ENCODE results near the gene ARHGAP19. TPM values are rescaled to one million over a fixed set of nuclear protein-coding genes. Genes with fewer than 3 reads are reported as not detected.

Gene ARHGAP19
- total RNA-seq, 1 experiment from 2014 or later: 33.2 TPM

DNA sequence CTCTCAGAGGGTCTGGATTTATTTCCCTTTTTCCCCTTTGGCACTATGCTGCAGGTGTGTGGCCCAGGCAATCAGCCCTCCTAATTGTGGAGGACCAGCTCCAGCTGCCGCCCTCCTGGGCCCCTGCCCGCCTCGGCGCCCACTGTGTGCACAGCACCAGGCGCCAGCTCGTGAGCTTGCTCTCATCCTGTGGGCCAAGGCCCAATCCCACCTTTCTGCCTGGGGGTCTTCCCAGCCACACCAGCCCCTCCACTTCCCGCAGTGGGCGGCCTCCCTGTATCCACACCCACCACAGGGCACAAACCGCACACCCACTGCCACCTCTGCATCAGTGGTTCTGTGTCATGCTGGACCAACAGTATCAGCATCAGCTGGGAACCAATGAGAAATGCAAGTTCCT lies 81.2 kb downstream of the ARHGAP19 start:
- no peaks in the 10 kb centered on the region for H3K36me3 Mint-ChIP-seq (ENCODE audit: insufficient read depth in 1 of 3, low read depth in 3 of 3)
- no peaks in the 10 kb centered on the region for H3K9me3 ChIP-seq (ENCODE audit: control insufficient read depth, low read depth, low read length)
- H3K27ac ChIP-seq (ENCODE audit: insufficient read length, low read depth, low read length): no peak overlapping the region
- peaks cover 2% of the 10 kb centered on the region for H3K27me3 Mint-ChIP-seq (ENCODE audit: low read depth)
- H3K27me3 ChIP-seq (ENCODE audit: insufficient read depth, low read length): no peaks in the 10 kb centered on the region; the same call in 1 of the 2 replicates
- peaks cover 10% of the 10 kb centered on the region in 2 experiments for H3K4me1 Mint-ChIP-seq
- no peak overlapping the region for H2AK5ac ChIP-seq (ENCODE audit: insufficient read length, low read length)
- no CpG with 5 or more reads among the region's 9 CpGs for WGBS (ENCODE audit: extremely low coverage, insufficient read length, low lambda C conversion rate)
- H2AFZ ChIP-seq (ENCODE audit: low read length): no peak overlapping the region
- H3K9ac ChIP-seq (ENCODE audit: extremely low read depth, insufficient read length, low read length): no peak overlapping the region
- no peak for DNase-seq
- no peak overlapping the region for H4K91ac ChIP-seq (ENCODE audit: insufficient read length, low read depth, low read length)
- H4K5ac ChIP-seq (ENCODE audit: insufficient read length, low read depth, low read length): no peak overlapping the region
- no peak overlapping the region for H3K4ac ChIP-seq (ENCODE audit: low read depth, low read length)
- H3K18ac ChIP-seq (ENCODE audit: insufficient read length, low read depth, low read length): no peak overlapping the region
- H3K14ac ChIP-seq (ENCODE audit: insufficient read depth, low read length): no peak overlapping the region
- H2BK20ac ChIP-seq (ENCODE audit: low read depth, low read length, poor library complexity, severe bottlenecking): no peak overlapping the region
- no peak overlapping the region for H3K4me2 ChIP-seq (ENCODE audit: insufficient read depth, insufficient read length, low read length)
- H2BK5ac ChIP-seq (ENCODE audit: insufficient read length, low read length): no peak overlapping the region
- no peak overlapping the region for H2BK15ac ChIP-seq (ENCODE audit: low read depth, low read length)
- H3K79me2 ChIP-seq (ENCODE audit: insufficient read depth, low read length): no peaks in the 10 kb centered on the region
- no peak overlapping the region for H3K23ac ChIP-seq (ENCODE audit: insufficient read length, low read depth, low read length)
- H3T11ph ChIP-seq (ENCODE audit: low read length): no peak overlapping the region
- H2BK120ac ChIP-seq (ENCODE audit: low read depth, low read length, poor library complexity, severe bottlenecking): no peak overlapping the region
- TF ChIP-seq, protein P1, sequence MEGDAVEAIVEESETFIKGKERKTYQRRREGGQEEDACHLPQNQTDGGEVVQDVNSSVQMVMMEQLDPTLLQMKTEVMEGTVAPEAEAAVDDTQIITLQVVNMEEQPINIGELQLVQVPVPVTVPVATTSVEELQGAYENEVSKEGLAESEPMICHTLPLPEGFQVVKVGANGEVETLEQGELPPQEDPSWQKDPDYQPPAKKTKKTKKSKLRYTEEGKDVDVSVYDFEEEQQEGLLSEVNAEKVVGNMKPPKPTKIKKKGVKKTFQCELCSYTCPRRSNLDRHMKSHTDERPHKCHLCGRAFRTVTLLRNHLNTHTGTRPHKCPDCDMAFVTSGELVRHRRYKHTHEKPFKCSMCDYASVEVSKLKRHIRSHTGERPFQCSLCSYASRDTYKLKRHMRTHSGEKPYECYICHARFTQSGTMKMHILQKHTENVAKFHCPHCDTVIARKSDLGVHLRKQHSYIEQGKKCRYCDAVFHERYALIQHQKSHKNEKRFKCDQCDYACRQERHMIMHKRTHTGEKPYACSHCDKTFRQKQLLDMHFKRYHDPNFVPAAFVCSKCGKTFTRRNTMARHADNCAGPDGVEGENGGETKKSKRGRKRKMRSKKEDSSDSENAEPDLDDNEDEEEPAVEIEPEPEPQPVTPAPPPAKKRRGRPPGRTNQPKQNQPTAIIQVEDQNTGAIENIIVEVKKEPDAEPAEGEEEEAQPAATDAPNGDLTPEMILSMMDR (conservative IDR thresholded peaks at IDR 0.05): no peak
- H4K8ac ChIP-seq (replicated peaks; ENCODE audit: insufficient read length, low read depth, low read length): no peak overlapping the region
- H3K79me1 ChIP-seq (ENCODE audit: insufficient read depth, low read depth, low read length, poor library complexity, severe bottlenecking): no peaks in the 10 kb centered on the region
- H2BK12ac ChIP-seq (ENCODE audit: insufficient read length, low read depth, low read length): no peak overlapping the region
- H3K9me3 Mint-ChIP-seq: no peaks in the 10 kb centered on the region
- no peak overlapping the region for H3K4me3 Mint-ChIP-seq
- no peak overlapping the region for H3K56ac ChIP-seq (ENCODE audit: insufficient read length, low read depth, low read length)
- H3K27ac Mint-ChIP-seq: no peak overlapping the region
- no peaks in the 10 kb centered on the region for H3K4me1 ChIP-seq (ENCODE audit: insufficient read depth, low read length)
- no peaks in the 10 kb centered on the region for H3K23me2 ChIP-seq (ENCODE audit: insufficient read length, low read depth, low read length, poor library complexity, severe bottlenecking)
- no peaks in the 10 kb centered on the region for H4K20me1 ChIP-seq (ENCODE audit: control insufficient read depth, insufficient read depth, insufficient read length)
